Central memory CD8-positive, alpha-beta T cell (primary cell): Measurements from ENCODE around the gene ANAPC7.
A peak's percentile ranks its signal among the peaks of the same experiment; 100 is the strongest.
"Not testable (repeated sequence)": the region's sequence is repeated elsewhere in the genome, so short reads cannot be mapped to it uniquely, and the experiment has no call there.

ENCODE experiments used
- ATAC-seq: fragments of 150-1000 bp; cut with Tn5 transposase; replicated peaks from 2 replicates; pipeline ENCODE4 v1.10.0; 2022; ENCODE audit warnings: mild to moderate bottlenecking, moderate FRiP score, moderate number of reproducible peaks; ENCODE audit not compliant: poor library complexity, severe bottlenecking; ENCODE audit errors: extremely low read depth
- DNase-seq, 2 donors: peaks; one replicate each; pipeline ENCODE4 v3.0.0; 2021; ENCODE audit warnings: low spot score in 2 of 2
- H3K27ac Mint-ChIP-seq: one replicate; pipeline ENCODE4 v1.8.0; 2022; ENCODE audit warnings: low read depth, mild to moderate bottlenecking, moderate library complexity, mixed read lengths
- H3K27me3 Mint-ChIP-seq: one replicate; pipeline ENCODE4 v1.8.0; 2022; ENCODE audit warnings: mixed read lengths
- H3K36me3 Mint-ChIP-seq: one replicate; pipeline ENCODE4 v1.8.0; 2022; ENCODE audit warnings: mild to moderate bottlenecking, moderate library complexity, mixed read lengths; ENCODE audit not compliant: insufficient read depth
- H3K4me1 Mint-ChIP-seq: one replicate; pipeline ENCODE4 v1.8.0; 2022; ENCODE audit warnings: mixed read lengths
- H3K4me3 Mint-ChIP-seq: one replicate; pipeline ENCODE4 v1.8.0; 2022; ENCODE audit warnings: mild to moderate bottlenecking, moderate library complexity, mixed read lengths
- H3K9me3 Mint-ChIP-seq: one replicate; pipeline ENCODE4 v1.8.0; 2022; ENCODE audit warnings: mixed read lengths

ANAPC7 gene

DNA sequence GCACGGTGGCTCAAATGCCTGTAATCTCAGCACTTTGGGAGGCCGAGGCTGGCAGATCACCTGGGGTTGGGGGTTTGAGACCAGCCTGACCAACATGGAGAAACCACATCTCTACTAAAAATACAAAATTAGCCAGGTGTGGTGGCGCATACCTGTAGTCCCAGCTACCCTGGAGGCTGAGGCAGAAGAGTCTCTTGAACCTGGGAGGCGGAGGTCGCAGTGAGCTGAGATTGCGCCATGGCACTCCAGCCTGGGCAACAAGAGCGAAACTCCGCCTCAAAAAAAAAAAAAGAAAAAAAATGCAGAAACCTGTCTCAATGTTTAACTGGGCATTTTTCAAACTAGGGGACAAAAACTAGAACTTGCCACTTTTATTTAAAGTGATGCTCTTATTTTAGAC is 63.2 kb downstream of the ANAPC7 start:
- not testable (repeated sequence) for H3K4me3 Mint-ChIP-seq, H3K4me1 Mint-ChIP-seq, DNase-seq, H3K9me3 Mint-ChIP-seq, ATAC-seq, H3K27ac Mint-ChIP-seq, H3K27me3 Mint-ChIP-seq
- H3K36me3 Mint-ChIP-seq = peaks cover 69% of the 10 kb centered on the region

DNA sequence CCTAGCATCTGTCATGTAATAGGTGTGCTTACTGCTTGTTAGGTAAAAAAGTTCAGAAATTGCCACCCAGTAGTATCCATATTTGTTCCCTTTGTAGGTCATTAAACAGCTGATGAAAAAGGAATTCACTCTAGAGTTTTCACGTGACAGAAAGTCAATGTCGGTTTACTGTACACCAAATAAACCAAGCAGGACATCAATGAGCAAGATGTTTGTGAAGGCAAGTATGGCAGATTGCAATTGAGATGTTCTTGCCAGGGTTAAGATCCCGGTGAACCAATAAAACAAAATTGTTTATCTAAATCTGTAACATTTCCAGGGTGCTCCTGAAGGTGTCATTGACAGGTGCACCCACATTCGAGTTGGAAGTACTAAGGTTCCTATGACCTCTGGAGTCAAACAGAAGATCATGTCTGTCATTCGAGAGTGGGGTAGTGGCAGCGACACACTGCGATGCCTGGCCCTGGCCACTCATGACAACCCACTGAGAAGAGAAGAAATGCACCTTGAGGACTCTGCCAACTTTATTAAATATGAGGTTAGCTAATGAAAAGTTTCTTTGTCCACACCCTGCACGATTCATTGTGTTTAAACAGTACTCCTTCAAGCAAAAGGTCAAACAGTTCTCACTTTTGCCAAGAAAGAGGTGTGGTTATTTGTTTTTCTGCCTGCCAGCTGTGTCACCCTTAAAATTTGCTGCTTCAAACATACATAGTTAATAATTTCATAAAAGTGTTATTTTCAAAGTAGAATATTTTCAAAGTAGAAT is 64.1 kb downstream of the ANAPC7 start:
- Mint-ChIP-seq H3K4me3 (no peak overlapping the region), H3K27ac (peak overlapping the region; percentile 66), H3K4me1 (no peaks in the 10 kb centered on the region), H3K27me3 (no peaks in the 10 kb centered on the region), H3K9me3 (no peaks in the 10 kb centered on the region), H3K36me3 (peaks cover 70% of the 10 kb centered on the region)
- DNase-seq (no peak), ATAC-seq (no peak)

DNA sequence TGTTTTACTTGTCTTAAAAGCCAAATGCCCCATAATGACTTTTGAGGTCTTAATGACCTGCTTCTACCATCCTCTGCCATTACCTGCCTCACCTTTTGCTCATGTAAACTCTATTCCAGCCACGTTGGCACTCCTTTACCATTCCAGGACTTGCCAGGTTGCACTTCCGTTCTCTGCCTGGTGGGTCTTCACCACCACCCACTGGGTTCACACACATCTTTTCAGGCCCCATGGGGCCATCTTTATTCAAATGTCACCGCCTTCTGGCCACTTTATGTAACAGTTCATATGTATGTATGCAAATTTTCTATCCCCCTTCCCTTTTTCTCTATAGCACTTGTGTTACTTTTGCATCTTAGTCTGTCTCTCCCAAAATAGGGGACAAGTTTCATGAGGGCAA is 64.8 kb downstream of the ANAPC7 start:
- ATAC-seq = no peak
- H3K4me3 Mint-ChIP-seq = no peak overlapping the region

DNA sequence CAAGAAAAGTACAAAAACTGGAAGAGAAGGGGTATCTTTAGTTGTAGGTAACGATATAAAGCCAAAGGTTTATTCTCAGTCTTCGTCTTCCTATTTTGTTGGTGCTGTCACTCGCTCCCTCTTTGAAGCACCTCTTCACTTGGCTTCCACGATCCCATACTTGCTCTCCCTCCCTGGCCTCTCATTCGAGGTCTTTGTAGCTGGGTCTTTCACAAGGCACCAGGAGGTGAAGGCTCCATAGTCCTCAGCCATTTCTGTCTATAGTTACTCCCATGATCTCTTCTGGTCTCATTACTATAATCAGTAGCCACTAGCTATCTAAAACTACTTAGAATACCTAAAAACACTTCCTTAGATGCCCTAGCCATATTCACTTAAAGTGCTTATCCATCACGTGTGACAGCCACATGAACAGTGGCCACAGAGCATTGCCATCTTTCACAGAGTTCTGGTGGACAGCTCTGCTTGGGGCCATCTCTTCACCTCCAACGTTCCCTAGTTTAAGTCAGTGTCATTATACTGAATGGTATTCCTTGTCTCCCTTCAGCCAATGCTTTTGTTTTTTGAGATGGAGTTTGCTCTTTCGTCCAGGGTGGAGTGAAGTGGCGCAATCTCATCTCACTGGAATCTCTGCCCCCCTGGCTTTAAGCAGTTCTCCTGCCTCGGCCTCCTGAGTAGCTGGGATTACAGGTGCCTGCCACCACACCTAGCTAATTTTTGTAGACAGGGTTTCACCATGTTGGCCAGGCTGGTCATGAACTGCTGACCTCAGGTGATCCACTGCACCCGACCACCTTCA is 65.4 kb downstream of the ANAPC7 start:
- peak overlapping the region; percentile 66 for H3K27ac Mint-ChIP-seq
- no peaks in the 10 kb centered on the region for H3K9me3 Mint-ChIP-seq
- H3K27me3 Mint-ChIP-seq = no peaks in the 10 kb centered on the region
- ATAC-seq = no peak
- H3K4me1 Mint-ChIP-seq = no peaks in the 10 kb centered on the region
- peaks cover 67% of the 10 kb centered on the region for H3K36me3 Mint-ChIP-seq
- H3K4me3 Mint-ChIP-seq = no peak overlapping the region
- DNase-seq = no peak

More for the DNA sequence above, 64.8 kb downstream of the ANAPC7 start:
- no peak for DNase-seq
- Mint-ChIP-seq H3K27me3 (no peaks in the 10 kb centered on the region), H3K27ac (peak overlapping the region; percentile 66), H3K36me3 (peaks cover 69% of the 10 kb centered on the region), H3K9me3 (no peaks in the 10 kb centered on the region), H3K4me1 (no peaks in the 10 kb centered on the region)

DNA sequence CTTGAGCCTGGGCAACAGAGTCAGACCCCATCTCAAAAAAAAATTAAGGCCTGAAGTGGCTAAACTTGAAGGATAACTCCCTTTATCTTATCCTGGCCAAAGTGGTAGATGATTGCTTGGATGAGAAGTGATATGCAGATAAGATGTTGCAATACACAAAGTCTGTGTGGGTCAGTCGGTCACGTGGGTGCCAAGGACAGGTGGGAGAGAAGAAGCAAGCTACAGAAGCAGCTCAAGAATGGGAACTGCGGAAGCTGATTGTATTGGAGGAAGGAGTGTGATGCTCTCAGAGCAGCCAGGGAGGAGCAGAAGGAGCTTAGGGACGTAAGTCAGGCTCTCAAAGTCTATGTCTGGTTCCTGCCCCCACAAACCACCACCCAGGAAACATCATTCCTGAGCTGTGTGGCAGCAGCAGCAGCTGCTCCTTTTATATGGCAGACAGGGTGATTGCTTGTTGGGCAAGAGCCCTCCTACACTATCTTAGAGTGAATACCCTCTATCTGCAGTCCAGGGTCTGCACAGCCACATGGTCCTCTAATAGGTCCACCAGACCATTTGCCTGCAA is 67.9 kb downstream of the ANAPC7 start:
- no peak for DNase-seq
- H3K4me3 Mint-ChIP-seq = no peak overlapping the region
- no peaks in the 10 kb centered on the region for H3K4me1 Mint-ChIP-seq
- H3K9me3 Mint-ChIP-seq = no peaks in the 10 kb centered on the region
- ATAC-seq = no peak
- no peaks in the 10 kb centered on the region for H3K27me3 Mint-ChIP-seq
- H3K27ac Mint-ChIP-seq = no peak overlapping the region
- peaks cover 63% of the 10 kb centered on the region for H3K36me3 Mint-ChIP-seq

DNA sequence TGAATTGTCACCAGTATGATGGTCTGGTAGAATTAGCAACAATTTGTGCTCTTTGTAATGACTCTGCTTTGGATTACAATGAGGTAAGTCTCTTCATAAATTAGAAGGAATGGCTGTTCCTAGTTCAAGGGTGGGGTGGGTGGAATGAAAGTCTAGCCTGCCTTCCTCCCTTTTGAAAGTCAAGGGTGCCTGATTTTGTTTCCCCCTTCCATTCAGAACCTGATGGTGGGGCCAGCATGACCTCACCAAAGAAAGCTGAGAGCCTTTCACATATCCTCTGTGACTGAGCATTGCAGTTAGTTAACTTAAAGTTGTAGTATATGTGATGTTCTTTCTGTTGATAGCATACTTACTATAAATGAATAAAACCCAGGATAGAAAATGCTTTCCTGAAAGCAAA is 70.3 kb downstream of the ANAPC7 start:
- H3K4me1 Mint-ChIP-seq = no peaks in the 10 kb centered on the region
- H3K27me3 Mint-ChIP-seq = no peaks in the 10 kb centered on the region
- ATAC-seq = no peak
- H3K4me3 Mint-ChIP-seq = no peak overlapping the region
- no peaks in the 10 kb centered on the region for H3K9me3 Mint-ChIP-seq
- peaks cover 53% of the 10 kb centered on the region for H3K36me3 Mint-ChIP-seq
- DNase-seq = no peak
- H3K27ac Mint-ChIP-seq = no peak overlapping the region

DNA sequence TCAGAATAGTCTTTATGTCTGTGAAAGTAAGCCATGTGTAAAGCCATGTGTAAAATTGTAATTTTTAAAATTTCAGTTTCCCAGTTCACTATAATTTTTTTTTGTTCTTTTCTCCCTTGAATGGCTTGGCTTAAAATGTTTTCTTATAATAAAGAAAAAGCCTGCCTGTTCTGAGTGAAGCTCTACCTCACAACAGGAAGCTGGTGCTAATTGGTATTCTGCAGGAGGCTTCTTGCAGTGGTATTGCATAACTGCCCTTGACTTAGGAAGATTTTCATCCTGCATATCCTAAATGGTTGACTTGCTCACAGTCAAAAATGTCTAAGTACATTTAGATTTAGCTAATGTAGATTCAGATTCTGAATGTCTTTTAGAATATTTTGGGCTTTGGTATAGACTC is 73.0 kb downstream of the ANAPC7 start:
- Mint-ChIP-seq H3K36me3 (peaks cover 76% of the 10 kb centered on the region), H3K27me3 (no peaks in the 10 kb centered on the region), H3K27ac (no peak overlapping the region)

DNA sequence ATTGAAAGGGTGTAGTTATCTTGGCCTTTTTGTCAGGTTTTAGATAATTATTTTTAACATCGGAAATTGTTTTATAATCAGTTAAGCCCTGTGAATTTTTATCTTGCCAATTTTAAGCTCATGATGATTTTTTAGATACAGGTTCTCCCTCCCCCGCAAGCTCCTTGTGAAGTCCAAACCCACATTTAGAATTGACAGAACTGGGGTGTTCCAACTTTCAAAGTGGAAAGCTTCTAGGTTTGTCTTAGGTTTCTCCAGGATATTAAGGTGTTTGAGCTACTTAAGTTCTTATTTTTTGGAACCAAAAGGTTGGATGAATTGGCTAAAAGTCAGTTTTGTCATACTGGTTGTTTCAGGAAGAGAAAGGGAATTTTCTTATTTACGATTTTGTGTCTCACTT is 73.4 kb downstream of the ANAPC7 start:
- Mint-ChIP-seq H3K4me3 (no peak overlapping the region), H3K27me3 (no peaks in the 10 kb centered on the region), H3K9me3 (no peaks in the 10 kb centered on the region), H3K27ac (no peak overlapping the region), H3K4me1 (peaks cover 10% of the 10 kb centered on the region), H3K36me3 (peaks cover 76% of the 10 kb centered on the region)
- no peak for ATAC-seq
- DNase-seq = no peak

More for the DNA sequence above, 73.0 kb downstream of the ANAPC7 start:
- Mint-ChIP-seq H3K4me1 (peaks cover 10% of the 10 kb centered on the region), H3K4me3 (no peak overlapping the region), H3K9me3 (no peaks in the 10 kb centered on the region)
- ATAC-seq (no peak), DNase-seq (no peak)

DNA sequence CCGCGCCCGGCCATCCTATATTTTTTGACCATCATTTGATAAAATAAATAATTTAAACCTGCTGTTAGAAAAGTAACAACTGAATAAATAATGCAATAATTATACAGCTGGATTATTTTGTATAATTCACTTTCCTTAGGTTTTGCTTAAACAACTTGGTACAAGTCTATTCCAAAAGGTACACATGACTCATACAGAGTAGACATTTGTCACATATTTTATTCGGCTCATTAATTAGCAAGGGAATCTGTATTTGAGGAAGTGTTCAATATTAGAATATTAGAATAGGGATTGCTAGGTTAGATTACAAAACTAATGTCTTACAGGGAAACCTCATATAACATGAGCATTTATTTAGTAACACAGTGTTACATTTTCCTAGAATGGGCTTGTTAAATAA is 73.8 kb downstream of the ANAPC7 start:
- H3K9me3 Mint-ChIP-seq = no peaks in the 10 kb centered on the region
- no peak for ATAC-seq
- DNase-seq = no peak
- H3K4me1 Mint-ChIP-seq = peaks cover 10% of the 10 kb centered on the region
- no peak overlapping the region for H3K27ac Mint-ChIP-seq
- no peak overlapping the region for H3K4me3 Mint-ChIP-seq
- H3K27me3 Mint-ChIP-seq = no peaks in the 10 kb centered on the region
- peaks cover 74% of the 10 kb centered on the region for H3K36me3 Mint-ChIP-seq
